C4-2B (cell line): Measurements from ENCODE around the gene TMCO4.

ENCODE experiments used
- CTCF ChIP-seq: fragments of 450-650 bp; conservative IDR thresholded peaks from 2 replicates; pipeline ENCODE4 v1.5.1; 2017; ENCODE audit warnings: mild to moderate bottlenecking
- ZFX ChIP-seq: fragments of 450-650 bp; IDR thresholded peaks from 2 replicates; pipeline ENCODE4 v1.6.1; 2017

GRCh38 chr1:19730232-19730631 lies 69.5 kb downstream of the TMCO4 start:
- TF ChIP-seq ZFX (no peak), CTCF (no peak)
